LNCaP clone FGC (cell line): ENCODE results near the gene CNOT6L.
A peak's percentile ranks its signal among the peaks of the same experiment; 100 is the strongest.

Experiments
- DNase-seq: peaks from one replicate; pipeline ENCODE4 v3.0.0-alpha.2; 2011; ENCODE audit warnings: low read depth
- H3K4me3 ChIP-seq: 2 replicates; pipeline ENCODE4 v1.5.1; 2011; ENCODE audit warnings: mild to moderate bottlenecking, low read depth, low read length, control low read depth
- TF ChIP-seq, protein P1 (sequence below): IDR thresholded peaks from 2 replicates; pipeline ENCODE4 v1.5.1; 2012; ENCODE audit warnings: mild to moderate bottlenecking; ENCODE audit not compliant: control insufficient read depth, insufficient read depth; ENCODE audit errors: extremely low read depth

CNOT6L gene

DNA sequence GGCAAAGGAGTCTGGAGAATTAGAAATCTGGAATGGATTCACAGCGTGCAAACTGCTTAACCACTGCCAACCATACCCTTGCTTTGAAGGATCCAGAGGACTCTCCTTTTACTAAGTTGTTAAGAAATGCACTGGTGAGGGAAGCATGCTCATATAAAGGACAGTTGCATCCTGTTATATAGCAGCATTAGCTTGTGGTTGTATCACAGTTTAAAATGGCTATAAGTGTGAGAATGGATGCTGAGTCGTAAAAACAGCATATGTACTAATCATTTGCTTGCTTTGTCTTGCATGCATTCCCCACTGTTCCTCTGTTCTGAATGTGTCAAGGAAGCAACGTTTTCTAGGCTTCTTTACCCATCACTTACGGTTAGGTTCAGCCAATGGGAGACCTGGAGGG, 112.5 kb downstream of the CNOT6L start:
- TF ChIP-seq, protein P1, sequence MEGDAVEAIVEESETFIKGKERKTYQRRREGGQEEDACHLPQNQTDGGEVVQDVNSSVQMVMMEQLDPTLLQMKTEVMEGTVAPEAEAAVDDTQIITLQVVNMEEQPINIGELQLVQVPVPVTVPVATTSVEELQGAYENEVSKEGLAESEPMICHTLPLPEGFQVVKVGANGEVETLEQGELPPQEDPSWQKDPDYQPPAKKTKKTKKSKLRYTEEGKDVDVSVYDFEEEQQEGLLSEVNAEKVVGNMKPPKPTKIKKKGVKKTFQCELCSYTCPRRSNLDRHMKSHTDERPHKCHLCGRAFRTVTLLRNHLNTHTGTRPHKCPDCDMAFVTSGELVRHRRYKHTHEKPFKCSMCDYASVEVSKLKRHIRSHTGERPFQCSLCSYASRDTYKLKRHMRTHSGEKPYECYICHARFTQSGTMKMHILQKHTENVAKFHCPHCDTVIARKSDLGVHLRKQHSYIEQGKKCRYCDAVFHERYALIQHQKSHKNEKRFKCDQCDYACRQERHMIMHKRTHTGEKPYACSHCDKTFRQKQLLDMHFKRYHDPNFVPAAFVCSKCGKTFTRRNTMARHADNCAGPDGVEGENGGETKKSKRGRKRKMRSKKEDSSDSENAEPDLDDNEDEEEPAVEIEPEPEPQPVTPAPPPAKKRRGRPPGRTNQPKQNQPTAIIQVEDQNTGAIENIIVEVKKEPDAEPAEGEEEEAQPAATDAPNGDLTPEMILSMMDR, result no peak
- H3K4me3 ChIP-seq, result no peak overlapping the region
- DNase-seq, result no peak

DNA sequence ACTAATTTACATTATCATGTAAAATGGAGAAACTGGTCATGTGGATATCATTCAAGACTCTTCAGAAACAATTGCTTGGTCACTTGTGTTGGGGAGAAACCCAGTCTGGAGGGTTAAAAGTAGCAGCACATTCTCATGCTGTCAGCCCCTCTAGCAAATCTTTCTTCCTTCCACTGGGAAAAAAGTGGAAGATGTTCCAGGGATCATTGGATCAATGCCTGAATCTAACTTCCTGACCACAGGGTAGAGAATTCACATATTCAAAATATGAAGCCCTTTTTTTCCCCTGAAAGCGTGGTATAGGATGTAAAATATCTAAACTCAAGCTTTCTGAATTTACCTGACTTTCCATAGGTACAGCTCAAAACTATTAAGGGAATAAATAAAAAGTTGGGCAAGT, 115.5 kb downstream of the CNOT6L start:
- TF ChIP-seq, protein P1, result no peak
- no peak for DNase-seq
- H3K4me3 ChIP-seq, result no peak overlapping the region

DNA sequence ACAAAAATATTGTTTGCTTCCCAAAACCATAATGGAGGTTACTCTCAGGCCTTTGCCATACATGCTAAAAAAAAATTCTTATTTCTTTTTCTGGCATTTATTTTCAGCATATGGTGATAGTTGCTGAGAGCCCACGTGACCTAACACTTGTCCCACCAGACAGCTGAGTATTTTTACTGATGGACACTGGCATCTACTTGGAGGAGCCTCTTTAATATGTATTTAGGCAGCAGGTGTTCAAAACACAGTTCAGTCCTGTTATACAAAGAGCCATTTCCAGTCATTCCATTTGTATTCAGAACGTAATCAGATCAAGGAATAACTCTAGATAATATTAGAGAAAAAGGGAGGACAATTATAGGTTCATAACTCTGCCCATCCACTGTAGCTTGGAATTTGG, 118.0 kb downstream of the CNOT6L start:
- H3K4me3 ChIP-seq, result no peak overlapping the region
- TF ChIP-seq, protein P1, result no peak
- no peak for DNase-seq

DNA sequence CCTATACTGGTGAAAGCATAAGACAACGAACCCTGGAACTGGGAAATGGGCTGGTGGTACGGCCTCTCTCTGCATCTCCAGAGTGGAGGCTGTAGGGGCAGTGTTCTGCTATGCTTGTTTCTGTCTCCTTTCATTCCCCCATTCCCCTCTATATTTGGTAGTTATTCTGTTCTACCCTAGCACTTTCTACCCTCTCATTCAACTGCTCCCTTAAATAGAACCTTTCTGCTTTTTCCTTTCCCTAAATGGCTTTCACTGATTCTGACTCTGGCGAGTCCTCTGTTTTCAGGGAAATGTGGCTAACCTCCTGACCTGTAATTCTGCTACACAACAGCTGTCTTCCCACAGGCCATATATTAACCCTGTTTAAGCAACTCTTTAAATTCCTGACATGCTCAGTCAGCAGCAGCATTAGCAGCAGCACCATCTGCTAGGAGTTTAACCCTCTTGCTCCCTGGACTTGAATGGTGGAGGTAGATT, 119.4 kb downstream of the CNOT6L start:
- TF ChIP-seq, protein P1, result no peak
- no peak for DNase-seq
- no peak overlapping the region for H3K4me3 ChIP-seq

DNA sequence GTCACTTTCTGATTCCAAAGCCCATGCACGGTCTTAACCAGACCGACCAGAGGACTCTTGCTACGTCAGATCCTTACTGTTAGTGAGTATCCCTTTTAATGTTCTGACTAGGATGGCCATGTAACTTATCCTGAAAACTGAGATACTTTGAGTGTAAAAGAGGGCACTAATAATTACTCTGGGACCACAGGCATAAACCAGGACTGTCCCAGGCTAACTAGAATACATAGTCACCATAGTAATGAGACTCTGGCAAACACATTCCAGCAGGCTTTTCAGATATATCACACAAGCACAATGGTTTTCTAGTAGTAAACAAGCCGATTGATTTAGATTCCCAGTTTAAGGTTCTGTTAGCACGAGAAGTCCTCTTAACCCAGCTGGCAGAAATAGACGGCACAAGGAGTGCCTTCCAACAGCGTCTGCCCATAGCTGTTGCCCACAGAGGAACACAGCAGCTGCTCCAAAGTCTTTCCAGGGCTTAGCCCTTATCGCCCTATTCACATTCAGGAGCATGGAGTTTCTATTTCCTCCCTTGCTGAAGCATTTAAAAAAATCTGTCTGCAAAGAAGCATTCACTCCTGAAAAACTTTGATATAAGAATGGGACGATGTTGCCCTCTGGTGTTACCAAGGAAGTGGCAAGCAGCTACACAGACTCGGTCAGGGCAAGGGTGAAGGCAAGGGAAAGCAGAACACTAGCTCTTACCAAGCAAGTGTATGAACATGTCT, 121.1 kb downstream of the CNOT6L start:
- no peak overlapping the region for H3K4me3 ChIP-seq
- DNase-seq, result peak; percentile 36
- TF ChIP-seq, protein P1, result peak; percentile 83

DNA sequence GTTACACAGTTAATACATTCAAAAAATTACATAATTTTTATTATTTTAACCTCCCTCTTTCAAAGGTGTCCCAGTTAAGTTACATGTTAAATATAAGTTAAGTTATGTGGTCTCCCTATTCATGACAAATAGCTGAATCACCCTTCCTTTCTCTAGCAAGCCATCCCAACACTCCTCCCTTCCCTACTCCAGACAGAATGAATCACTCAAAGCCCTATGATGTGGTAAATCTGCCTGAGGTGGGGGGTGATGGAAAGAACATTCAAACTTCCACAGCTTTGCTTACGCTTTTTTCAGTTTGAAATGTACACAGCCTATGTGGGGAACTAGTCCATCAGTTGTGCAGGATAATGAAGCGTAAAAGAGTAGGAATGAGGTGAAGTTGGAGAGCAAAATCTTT, 123.4 kb downstream of the CNOT6L start:
- no peak for DNase-seq
- H3K4me3 ChIP-seq, result no peak overlapping the region
- TF ChIP-seq, protein P1, result no peak

DNA sequence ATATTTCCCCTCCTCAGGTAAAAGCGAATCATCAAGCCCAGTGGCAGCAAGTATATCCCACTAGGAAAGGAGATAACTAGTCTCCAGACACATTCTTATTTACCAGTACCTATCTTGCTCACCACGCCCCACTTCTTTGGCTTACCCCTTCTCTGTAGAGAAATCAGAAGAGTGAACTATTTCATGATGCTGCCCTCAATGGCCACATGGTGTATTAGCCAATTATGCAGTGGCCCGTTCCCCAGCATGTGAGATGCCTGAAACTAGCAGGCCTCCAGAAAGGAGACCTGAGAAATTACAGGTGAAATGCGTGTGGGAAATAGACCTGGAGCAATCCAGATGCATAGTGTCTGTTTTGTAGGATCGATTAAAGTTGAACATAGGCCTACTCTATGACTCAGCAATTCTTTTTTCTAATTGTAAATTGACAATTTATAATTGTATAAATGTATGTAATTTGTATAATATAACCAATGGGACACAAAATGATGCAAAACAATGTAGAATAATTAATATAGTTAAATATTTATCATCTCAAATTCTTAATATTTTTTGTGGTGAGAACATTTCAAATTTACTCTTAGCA, 126.2 kb downstream of the CNOT6L start:
- TF ChIP-seq, protein P1, result no peak

More for the DNA sequence above, 126.2 kb downstream of the CNOT6L start:
- no peak overlapping the region for H3K4me3 ChIP-seq
- DNase-seq, result no peak
